HCEC 1CT (cell line): ENCODE results near the gene OR4C5.
"Not testable (repeated sequence)": the region's sequence is repeated elsewhere in the genome, so short reads cannot be mapped to it uniquely, and the experiment has no call there.

Source experiments
- DNase-seq: peaks from one replicate; pipeline ENCODE4 v3.0.0-alpha.2; 2017

OR4C5 gene

DNA sequence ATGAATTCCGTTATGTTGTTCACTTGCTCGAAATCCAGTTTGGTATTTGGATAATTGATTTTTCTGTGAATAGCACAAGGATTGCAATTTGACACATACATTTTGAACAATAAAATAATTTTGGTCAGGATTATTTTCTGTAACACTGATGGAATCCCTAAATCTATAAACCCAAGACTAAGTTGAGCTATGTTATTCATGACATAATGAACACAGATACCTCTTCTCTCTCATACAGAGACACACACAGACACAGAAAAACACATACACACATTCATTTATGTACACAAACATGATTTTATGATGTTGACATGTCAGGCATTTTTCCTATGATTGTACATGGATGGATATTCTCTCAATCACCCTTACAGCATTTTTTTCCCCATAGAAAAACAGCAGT is at the start of gene OR4C5:
Gene OR4C5, minus strand, starts transcription at position 101 of the 400 bp plus-strand sequence. Its CDS starts 0 bp downstream, at position 101.
- no peak for DNase-seq

DNA sequence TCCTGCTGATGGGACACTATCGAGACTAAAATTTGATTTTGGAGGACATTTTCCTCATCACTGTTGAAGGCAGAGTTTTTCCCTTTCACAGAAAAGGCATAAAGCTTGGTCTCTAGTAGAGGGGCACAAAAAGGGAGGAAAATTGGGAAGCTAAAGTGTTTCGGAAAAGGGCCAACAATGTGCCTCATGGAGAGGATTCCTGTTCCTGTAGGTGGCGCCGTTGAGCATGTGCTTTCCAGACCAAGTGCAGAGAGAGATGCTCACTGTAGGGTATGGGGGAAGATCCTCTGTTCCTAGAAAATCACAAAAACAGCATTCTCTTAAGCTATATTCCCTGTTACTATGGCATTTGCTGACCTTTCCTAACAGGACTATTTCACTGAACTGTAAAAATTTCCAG is 18.4 kb upstream of the OR4C5 start:
- DNase-seq = no peak

DNA sequence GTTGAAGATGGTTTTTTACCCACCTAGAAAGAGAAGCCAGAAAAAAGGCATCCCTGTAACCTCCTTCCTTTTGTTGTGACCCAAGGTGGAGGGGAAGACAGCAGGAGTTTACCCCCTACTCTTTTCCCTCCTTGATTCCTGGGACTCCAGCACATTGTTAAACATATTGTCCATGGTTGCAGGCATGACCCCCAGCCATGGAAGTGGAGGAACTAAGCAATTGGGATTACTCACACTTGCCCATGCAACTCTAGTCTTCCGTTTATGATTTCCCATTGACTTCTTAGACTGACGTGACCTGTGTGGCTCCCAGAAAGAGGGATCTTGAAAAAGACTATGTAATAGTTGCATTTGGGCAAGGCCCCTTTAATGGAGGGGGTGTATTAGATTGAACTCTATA is 17.9 kb upstream of the OR4C5 start:
- not testable (repeated sequence) for DNase-seq

DNA sequence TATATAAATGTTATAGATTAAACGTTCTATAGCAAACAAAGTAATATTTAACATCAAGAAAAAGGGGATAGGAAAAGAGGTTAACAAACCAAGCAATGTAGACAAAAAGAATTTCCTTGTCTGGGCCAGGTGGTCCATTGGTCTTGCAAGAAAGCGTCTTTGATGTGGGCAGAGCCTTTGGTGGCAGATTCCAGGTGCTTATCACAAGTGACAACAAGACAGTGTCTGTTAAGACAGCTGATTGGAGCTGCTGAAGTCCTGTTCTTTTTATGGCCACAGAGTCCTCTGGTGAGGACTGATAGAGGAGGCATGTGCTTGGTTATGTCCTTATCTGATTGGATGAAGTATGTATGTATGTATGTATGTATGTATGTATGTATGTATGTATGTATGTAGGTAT is 5.0 kb downstream of the OR4C5 start:
- not testable (repeated sequence) for DNase-seq

DNA sequence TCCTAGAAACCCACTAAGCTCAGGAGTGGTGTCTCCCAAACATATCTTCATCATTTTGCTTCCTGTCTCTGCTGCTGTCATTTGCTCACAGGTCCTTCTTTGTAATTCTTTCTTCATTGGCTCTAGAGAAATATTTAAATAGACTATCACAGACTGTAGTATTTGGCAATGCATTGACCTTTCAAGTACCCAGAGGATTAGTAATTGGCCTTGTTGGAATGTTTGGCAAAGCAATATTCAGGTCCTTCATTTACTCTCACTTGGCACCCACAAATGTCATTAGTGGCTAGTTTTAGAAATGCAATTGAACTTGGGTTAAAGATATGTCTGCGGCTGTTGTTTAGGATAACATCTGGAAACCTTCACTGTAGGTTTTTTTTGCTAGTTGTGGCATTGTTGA is 11.6 kb downstream of the OR4C5 start:
- no peak for DNase-seq

DNA sequence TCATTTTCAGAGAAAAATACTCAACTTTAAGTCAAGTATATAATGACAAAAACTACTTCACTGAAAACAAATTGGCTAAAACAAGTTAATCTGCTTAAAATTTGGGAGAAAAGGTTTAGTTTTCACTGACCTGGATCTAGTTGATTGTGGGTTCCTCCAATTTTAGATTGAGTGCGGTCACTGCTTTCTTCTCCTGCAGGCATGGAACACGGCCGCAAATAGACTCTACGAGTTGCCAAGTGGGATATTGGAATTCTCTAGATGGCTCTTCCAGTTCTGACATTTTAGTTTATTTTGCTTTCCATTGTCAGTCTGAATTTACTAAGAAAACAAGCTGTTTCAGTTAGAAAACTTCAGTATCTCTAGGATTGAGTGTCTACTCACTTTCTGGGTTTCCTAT is 12.3 kb downstream of the OR4C5 start:
- no peak for DNase-seq

DNA sequence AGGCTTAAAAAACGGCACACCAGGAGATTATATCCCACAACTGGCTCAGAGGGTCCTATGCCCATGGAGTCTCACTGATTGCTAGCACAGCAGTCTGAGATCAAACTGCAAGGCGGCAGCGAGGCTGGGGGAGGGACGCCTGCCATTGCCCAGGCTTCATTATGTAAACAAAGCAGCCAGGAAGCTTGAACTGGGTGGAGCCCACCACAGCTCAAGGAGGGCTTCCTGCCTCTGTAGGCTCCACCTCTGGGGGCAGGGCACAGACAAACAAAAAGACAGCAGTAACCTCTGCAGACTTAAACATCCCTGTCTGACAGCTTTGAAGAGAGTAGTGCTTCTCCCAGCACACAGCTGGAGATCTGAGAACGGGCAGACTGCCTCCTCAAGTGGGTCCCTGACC is 20.0 kb downstream of the OR4C5 start:
- not testable (repeated sequence) for DNase-seq

DNA sequence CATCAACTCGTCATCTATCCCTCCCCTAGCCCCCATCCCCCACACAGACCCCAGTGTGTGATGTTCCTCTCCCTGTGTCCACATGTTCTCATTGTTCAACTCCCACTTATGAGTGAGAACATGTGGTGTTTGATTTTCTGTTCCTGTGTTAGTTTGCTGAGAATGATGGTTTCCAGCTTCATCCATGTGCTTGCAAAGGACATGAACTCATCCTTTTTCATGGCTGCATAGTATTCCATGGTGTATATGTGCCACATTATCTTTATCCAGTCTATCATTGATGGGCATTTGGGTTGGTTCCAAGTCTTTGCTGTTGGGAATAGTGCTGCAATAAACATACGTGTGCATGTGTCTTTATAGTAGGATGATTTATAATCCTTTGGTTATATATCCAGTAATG is 23.8 kb downstream of the OR4C5 start:
- not testable (repeated sequence) for DNase-seq

DNA sequence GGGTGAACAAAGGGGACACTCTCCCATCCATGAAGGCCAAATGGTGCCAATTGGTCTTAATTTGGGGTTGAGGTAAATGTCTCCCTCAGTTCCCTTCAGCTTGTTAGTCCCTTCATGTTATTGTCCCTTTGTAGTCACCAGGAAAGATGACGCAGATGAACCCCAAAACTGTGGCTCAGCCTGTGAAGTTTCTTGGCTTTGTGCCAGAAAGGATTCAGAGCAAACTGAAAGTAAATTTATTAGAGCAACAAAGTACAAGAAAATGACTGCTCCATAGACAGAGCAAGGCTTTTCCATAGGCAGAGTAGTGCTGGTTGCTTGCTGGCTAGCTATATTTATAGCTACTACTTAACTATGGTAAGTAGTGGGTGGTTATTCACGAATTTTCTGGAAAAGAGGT is 24.8 kb downstream of the OR4C5 start:
- no peak for DNase-seq

DNA sequence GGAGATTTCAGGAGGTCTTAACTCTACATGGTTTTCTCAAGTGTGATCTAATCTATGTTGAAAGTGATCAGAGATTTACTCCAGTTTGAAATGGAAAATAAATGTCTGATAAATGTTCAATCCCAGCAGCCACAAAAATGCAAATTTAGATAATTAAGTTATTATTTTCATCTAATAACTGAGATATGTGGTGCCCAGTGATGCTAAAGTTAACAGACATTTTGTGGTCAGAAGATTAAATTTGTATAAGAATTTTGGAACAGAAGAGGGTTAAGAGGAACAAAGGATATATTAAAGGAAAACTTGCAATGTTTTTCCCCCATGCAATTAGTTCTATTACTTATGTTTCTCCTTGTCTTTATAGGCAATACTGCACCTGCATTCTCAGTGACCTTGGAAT is 41.6 kb downstream of the OR4C5 start, which contains the start of gene OR4C3:
Gene OR4C3, plus strand, starts transcription at position 301 of the 400 bp plus-strand sequence. CDS start 102 bp downstream, outside the sequence.
- not testable (repeated sequence) for DNase-seq

DNA sequence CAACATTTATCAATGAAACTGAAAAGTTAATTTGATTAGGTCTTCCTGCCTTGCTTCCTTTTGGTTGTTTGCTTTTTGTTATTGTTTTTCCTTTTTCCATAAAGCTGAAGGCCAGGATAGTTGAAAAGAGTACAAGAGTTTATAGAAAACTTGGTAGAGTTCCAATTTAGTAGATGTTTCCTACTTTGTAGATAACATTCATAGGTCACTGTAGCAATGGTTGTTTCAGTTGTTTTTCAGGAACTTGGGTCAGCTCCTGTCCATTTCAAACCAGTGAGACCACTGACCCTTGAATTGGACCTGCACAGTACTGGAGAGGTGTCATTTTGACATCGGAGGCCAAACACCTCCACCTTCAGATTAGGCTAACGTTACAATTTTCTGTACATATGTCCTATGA is 46.5 kb downstream of the OR4C5 start:
- not testable (repeated sequence) for DNase-seq
